ENCODE results near the gene EHBP1.

Gene EHBP1

DNA sequence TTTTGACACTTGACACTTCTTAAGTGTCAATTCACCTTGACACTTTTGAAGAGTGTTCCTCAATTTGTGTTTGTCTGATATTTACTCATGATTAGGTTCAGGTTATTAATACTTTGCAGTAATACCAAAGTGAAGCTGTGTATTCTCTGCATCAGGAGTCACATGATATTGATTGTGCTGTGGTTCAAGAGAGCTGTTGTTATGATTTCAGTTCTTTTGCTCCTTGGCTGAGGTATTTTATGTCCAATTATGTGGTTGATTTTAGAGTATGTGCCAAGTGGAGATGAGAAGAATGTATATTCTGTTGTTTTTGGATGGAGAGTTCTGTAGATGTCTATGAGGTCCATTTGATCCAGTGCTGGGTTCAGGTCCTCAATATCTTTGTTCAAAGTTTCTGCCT lies 17.2 kb downstream of the EHBP1 start:
- H3K4me1 ChIP-seq (ENCODE audit: insufficient read depth, low read length): 0 out of 2 replicates have a peak, but pooled peaks cover 14% of the 10 kb centered on the region

DNA sequence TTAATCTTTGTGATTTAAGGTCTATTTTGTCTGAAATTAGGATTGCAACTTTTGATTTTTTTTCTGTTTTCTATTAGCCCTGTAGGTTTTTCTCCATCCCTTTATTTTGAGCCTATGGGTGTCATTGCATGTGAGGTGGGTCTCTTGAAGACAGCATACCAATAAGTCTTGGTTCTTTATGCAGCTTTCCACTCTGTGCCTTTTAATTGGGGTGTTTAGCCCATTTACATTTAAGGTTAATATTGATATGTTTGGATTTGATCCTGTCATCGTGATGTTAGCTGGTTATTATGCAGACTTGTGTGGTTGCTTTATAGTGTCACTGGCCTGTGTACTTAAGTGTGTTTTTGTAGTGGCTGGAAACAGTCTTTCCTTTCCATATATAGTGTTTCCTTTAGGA lies 17.7 kb downstream of the EHBP1 start:
- Histone ChIP-seq H3K9ac (ENCODE audit: low read depth, low read length) (no peak overlapping the region), H3K27ac (ENCODE audit: low read depth, low read length) (no peak overlapping the region), H3K4me3 (ENCODE audit: low read length) (no peak overlapping the region), H3K9me3 (ENCODE audit: insufficient read depth, low read depth, low read length) (0 out of 2 replicates have a peak, but pooled peaks cover 7% of the 10 kb centered on the region), H3K4me1 (ENCODE audit: insufficient read depth, low read length) (0 out of 2 replicates have a peak, but pooled peaks cover 14% of the 10 kb centered on the region), H3K36me3 (ENCODE audit: insufficient read depth, low read length) (no peaks in the 10 kb centered on the region), H3K27me3 (ENCODE audit: insufficient read depth, low read length) (no peaks in the 10 kb centered on the region)
- WGBS: 92% methylated on average over 1 of the region's 1 CpG

More for the DNA sequence above, 17.2 kb downstream of the EHBP1 start:
- Histone ChIP-seq H3K36me3 (ENCODE audit: insufficient read depth, low read length) (no peaks in the 10 kb centered on the region), H3K9ac (ENCODE audit: low read depth, low read length) (no peak overlapping the region), H3K4me3 (ENCODE audit: low read length) (no peak overlapping the region), H3K27ac (ENCODE audit: low read depth, low read length) (no peak overlapping the region), H3K9me3 (ENCODE audit: insufficient read depth, low read depth, low read length) (0 out of 2 replicates have a peak, but pooled peaks cover 7% of the 10 kb centered on the region), H3K27me3 (ENCODE audit: insufficient read depth, low read length) (no peaks in the 10 kb centered on the region)

DNA sequence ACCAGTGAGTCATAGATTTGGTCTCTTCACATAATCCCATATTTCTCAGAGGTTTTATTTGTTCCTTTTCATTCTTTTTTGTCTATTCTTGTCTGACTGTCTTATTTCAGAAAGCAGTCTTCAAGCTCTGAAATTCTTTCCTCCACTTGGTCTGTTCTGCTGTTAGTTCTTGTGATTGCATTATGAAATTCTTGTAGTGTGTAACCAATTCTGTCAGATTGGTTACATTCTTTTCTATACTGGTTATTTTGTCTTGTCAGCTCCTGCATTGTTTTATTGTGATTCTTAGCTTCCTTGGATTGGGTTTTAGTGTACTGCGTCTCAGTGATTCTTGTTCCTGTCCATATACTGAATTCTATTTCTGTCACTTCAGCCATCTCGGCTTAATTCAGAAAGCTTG lies 18.6 kb downstream of the EHBP1 start:
- Histone ChIP-seq H3K4me3 (ENCODE audit: low read length) (no peak overlapping the region), H3K27me3 (ENCODE audit: insufficient read depth, low read length) (no peaks in the 10 kb centered on the region), H3K9ac (ENCODE audit: low read depth, low read length) (no peak overlapping the region), H3K36me3 (ENCODE audit: insufficient read depth, low read length) (no peaks in the 10 kb centered on the region), H3K4me1 (ENCODE audit: insufficient read depth, low read length) (0 out of 2 replicates have a peak, but pooled peaks cover 14% of the 10 kb centered on the region), H3K9me3 (ENCODE audit: insufficient read depth, low read depth, low read length) (0 out of 2 replicates have a peak, but pooled peaks cover 7% of the 10 kb centered on the region), H3K27ac (ENCODE audit: low read depth, low read length) (no peak overlapping the region)
- 100% methylated on average over 2 of the region's 2 CpGs for WGBS

DNA sequence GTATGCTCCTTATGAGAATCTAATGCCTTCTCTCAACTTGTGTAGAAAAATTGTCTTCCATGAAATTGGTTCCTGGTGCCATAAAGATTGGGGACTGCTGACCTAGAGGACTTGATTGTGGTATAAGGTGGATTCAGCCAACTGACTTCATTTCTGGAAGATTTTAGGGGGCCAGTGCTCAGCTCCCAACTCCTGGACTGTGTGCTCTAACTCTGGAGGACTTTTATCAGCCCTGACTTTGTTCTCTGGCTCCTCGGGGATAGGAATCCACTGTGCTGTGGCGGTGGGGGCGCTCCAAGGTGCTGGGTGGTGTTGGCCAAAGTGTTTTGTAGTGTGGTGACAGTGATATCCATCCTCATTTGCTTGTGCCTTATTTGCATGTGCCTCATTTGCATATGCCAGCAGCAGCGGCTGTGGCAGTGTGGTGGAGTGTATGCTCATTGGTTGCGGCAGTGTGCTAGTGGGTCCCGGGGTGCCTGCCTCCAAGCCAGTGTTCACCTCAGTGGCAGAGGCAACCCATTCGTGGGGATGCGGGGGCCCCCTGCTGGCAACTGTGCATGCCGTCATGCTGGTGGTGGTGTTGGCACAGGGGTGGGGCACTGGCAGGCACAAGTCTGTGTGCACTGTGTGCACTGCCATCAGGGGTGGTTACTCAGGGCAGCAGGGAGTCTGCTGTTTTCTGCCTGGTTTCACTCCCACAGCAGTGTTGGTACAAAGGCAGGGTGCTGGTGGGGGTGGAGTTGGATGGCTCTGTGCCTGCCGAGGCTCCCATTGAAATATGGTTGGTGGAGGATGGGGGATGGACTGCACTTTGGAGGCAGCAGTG lies 19.6 kb downstream of the EHBP1 start:
- peaks cover 10% of the 10 kb centered on the region; the same call in 1 of the 2 replicates for H3K9me3 ChIP-seq (ENCODE audit: insufficient read depth, low read depth, low read length)
- no peak overlapping the region for H3K27ac ChIP-seq (ENCODE audit: low read depth, low read length)
- no peak overlapping the region for H3K9ac ChIP-seq (ENCODE audit: low read depth, low read length)
- H3K4me3 ChIP-seq (ENCODE audit: low read length): no peak overlapping the region
- WGBS: 88% methylated on average over 10 of the region's 10 CpGs
- H3K4me1 ChIP-seq (ENCODE audit: insufficient read depth, low read length): 0 out of 2 replicates have a peak, but pooled peaks cover 14% of the 10 kb centered on the region
- no peaks in the 10 kb centered on the region for H3K36me3 ChIP-seq (ENCODE audit: insufficient read depth, low read length)
- H3K27me3 ChIP-seq (ENCODE audit: insufficient read depth, low read length): no peaks in the 10 kb centered on the region

DNA sequence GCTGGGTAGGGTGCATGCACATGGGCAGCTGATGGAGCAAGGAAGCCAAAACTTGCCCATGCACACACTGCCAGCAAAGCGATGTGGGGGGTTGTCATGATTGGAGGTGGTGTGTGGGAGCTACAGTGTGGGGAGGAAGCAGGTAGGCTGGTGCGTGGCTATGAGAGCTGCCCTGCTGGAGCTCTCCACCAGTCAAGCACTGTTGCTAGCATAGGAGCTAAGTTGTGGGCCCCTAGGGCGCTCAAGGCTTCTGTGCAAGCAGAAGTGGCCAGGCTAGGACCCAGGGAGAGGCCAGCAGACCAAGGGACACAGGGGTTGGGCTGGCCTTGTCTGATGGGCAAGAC lies 20.2 kb downstream of the EHBP1 start:
- no peaks in the 10 kb centered on the region for H3K27me3 ChIP-seq (ENCODE audit: insufficient read depth, low read length)
- H3K4me1 ChIP-seq (ENCODE audit: insufficient read depth, low read length): 0 out of 2 replicates have a peak, but pooled peaks cover 14% of the 10 kb centered on the region
- no peaks in the 10 kb centered on the region for H3K36me3 ChIP-seq (ENCODE audit: insufficient read depth, low read length)
- H3K9me3 ChIP-seq (ENCODE audit: insufficient read depth, low read depth, low read length): peaks cover 14% of the 10 kb centered on the region; the same call in 1 of the 2 replicates
- H3K27ac ChIP-seq (ENCODE audit: low read depth, low read length): no peak overlapping the region
- 94% methylated on average over 3 of the region's 3 CpGs for WGBS
- no peak overlapping the region for H3K4me3 ChIP-seq (ENCODE audit: low read length)
- H3K9ac ChIP-seq (ENCODE audit: low read depth, low read length): no peak overlapping the region

DNA sequence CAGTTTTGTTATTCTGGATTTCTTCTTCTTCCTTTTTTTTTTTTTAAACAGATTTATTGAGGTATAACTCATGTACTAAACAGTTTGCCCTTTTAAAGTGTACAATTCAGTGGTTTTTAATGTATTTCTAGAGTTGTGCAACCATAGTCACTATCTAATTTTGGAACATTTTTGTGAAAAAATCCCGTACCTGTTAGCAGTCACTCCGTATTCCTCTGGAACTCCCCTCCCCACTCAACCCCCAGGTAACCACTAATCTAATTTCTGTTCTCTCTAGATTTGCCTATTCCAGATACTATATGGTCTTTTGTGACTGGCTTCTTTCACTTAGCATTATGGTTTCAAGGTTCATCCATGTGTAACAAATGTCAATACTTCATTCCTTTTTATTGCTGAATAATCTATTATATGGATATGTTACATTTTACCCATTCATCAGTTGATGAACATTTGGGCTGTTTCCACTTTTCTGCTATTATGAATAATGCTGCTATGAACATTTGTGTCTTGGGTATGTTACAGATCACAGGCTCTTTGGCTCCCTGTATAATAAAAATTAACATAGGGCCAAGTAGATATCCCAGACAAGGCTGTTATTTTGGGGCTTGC lies 21.9 kb downstream of the EHBP1 start:
- no peak overlapping the region for H3K9ac ChIP-seq (ENCODE audit: low read depth, low read length)
- H3K36me3 ChIP-seq (ENCODE audit: insufficient read depth, low read length): no peaks in the 10 kb centered on the region
- H3K4me1 ChIP-seq (ENCODE audit: insufficient read depth, low read length): 0 out of 2 replicates have a peak, but pooled peaks cover 14% of the 10 kb centered on the region
- H3K4me3 ChIP-seq (ENCODE audit: low read length): no peak overlapping the region
- H3K27me3 ChIP-seq (ENCODE audit: insufficient read depth, low read length): no peaks in the 10 kb centered on the region
- WGBS: 94% methylated on average over 2 of the region's 2 CpGs
- no peak overlapping the region for H3K27ac ChIP-seq (ENCODE audit: low read depth, low read length)
- peaks cover 28% of the 10 kb centered on the region for H3K9me3 ChIP-seq (ENCODE audit: insufficient read depth, low read depth, low read length)

DNA sequence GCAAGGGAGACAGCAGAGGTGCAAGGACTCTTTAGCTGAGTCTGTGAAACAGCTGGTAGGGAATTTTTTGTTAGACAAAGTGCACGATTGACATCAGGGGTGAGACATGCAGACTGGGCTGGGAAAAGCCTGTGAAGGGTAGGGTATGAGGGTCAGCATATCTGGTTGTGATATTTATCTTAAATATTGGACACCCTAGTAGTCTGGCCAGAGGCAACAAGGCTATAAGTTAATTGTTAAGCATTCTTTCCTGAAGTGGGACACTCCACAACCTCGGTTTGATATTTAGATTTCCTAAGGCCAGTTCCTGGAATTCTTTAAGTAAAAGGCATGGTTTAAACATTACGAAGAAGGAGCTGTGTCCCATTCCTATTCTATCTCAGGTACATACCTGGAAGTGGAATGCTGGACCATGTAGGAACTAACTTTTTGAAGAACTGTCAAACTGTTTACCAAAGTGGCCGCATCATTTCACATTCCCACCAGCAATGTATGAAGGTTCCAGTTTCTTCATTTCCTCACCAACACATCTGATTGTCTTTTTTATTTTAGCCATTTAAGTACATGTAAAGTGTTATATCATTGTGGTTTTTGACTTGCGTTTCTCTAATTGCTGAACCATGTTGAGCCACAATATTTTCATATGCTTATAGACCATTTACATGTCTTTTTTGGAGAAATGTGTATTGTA lies 22.5 kb downstream of the EHBP1 start:
- Histone ChIP-seq H3K4me1 (ENCODE audit: insufficient read depth, low read length) (peaks cover 20% of the 10 kb centered on the region), H3K27me3 (ENCODE audit: insufficient read depth, low read length) (no peaks in the 10 kb centered on the region), H3K9me3 (ENCODE audit: insufficient read depth, low read depth, low read length) (peaks cover 22% of the 10 kb centered on the region), H3K9ac (ENCODE audit: low read depth, low read length) (no peak overlapping the region), H3K27ac (ENCODE audit: low read depth, low read length) (no peak overlapping the region), H3K4me3 (ENCODE audit: low read length) (no peak overlapping the region), H3K36me3 (ENCODE audit: insufficient read depth, low read length) (no peaks in the 10 kb centered on the region)
- WGBS: 87% methylated on average over 4 of the region's 5 CpGs

DNA sequence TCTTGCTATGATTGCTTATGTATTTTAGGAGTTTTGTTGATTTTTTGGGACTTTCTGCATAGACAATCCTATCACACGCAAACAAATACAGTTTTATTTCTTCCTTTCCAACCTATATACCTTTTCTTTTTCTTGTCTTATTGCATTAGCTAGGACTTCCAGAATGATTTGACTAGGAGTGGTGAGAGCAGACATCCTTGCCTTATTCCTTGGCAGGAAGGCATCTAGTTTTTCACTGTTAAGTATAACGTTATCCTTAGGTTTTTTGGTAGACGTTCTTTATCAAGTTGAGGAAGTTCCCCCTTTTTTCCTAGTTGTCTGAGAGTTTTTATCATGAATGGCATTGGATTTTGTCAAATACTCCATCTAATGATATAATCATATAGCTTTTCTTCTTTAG lies 25.8 kb downstream of the EHBP1 start:
- Histone ChIP-seq H3K9ac (ENCODE audit: low read depth, low read length) (no peak overlapping the region), H3K4me1 (ENCODE audit: insufficient read depth, low read length) (peaks cover 35% of the 10 kb centered on the region), H3K27me3 (ENCODE audit: insufficient read depth, low read length) (no peaks in the 10 kb centered on the region), H3K27ac (ENCODE audit: low read depth, low read length) (no peak overlapping the region), H3K36me3 (ENCODE audit: insufficient read depth, low read length) (no peaks in the 10 kb centered on the region), H3K9me3 (ENCODE audit: insufficient read depth, low read depth, low read length) (peaks cover 21% of the 10 kb centered on the region), H3K4me3 (ENCODE audit: low read length) (no peak overlapping the region)
- WGBS: 100% methylated on average over 2 of the region's 3 CpGs

DNA sequence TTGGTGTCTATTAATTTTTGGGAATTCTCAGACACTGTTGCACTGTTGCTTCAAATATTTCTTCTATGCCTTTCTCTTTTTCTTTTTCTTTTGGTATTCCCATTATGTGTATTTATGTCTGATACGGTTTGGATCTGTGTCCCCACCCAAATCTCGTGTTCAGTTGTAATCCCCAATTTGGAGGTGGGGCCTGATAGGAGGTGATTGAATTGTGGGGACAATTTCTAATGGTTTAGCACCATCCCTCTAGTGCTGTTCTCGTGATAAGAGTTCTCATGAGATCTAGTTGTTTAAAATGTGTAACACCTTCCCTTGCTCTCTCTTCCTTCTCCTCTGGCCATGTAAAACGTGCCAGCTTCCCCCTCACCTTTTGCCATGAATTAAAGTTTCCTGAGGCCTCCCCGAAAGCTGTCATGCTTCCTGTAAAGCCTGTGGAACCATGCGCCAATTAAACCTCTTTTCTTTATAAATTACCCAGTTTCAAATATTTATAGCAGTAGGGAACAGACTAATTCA lies 26.8 kb downstream of the EHBP1 start:
- Histone ChIP-seq H3K4me3 (ENCODE audit: low read length) (no peak overlapping the region), H3K36me3 (ENCODE audit: insufficient read depth, low read length) (no peaks in the 10 kb centered on the region), H3K9me3 (ENCODE audit: insufficient read depth, low read depth, low read length) (peaks cover 21% of the 10 kb centered on the region), H3K4me1 (ENCODE audit: insufficient read depth, low read length) (peaks cover 45% of the 10 kb centered on the region), H3K9ac (ENCODE audit: low read depth, low read length) (no peak overlapping the region), H3K27me3 (ENCODE audit: insufficient read depth, low read length) (no peaks in the 10 kb centered on the region), H3K27ac (ENCODE audit: low read depth, low read length) (no peak overlapping the region)
- WGBS: 91% methylated on average over 5 of the region's 6 CpGs

DNA sequence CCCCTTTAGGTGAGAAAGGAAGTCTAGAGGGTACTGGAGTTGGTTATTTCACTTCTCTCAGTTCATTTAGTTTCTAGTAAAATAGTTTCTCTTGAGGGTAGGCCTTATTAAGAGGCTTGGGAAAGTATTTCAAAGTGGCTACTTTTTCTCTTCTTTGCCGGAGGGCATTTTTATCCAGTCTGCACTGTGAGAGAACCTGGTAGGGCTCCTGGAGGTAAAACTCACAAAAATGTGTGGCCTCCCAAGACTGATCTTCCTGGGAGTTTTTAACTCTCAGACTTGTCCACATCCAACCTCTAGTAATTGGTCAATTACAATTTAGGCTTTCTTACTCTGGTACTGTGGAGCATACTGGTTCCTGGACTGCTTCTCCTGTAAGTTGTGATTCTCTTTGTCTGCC lies 28.0 kb downstream of the EHBP1 start:
- Histone ChIP-seq H3K9ac (ENCODE audit: low read depth, low read length) (peak overlapping the region; percentile 0; the same call in 1 of the 2 replicates), H3K27ac (ENCODE audit: low read depth, low read length) (peak overlapping the region; percentile 29; the same call in 1 of the 2 replicates), H3K36me3 (ENCODE audit: insufficient read depth, low read length) (no peaks in the 10 kb centered on the region), H3K27me3 (ENCODE audit: insufficient read depth, low read length) (no peaks in the 10 kb centered on the region), H3K9me3 (ENCODE audit: insufficient read depth, low read depth, low read length) (peaks cover 21% of the 10 kb centered on the region), H3K4me3 (ENCODE audit: low read length) (no peak overlapping the region), H3K4me1 (ENCODE audit: insufficient read depth, low read length) (peaks cover 56% of the 10 kb centered on the region)
- 90% methylated on average over 1 of the region's 1 CpG for WGBS
